GM18517 (cell line): ENCODE results near the gene SCYGR5.
"Not testable (repeated sequence)": the region's sequence is repeated elsewhere in the genome, so short reads cannot be mapped to it uniquely, and the experiment has no call there.

ENCODE experiments used
- ATAC-seq: cut with Tn5 transposase; IDR thresholded peaks from one replicate; pipeline ENCODE4 v1.9.1; 2021; ENCODE audit warnings: mild to moderate bottlenecking, moderate library complexity; ENCODE audit not compliant: unreplicated experiment

Gene SCYGR5

GRCh38 chr2:227671170-227671905 is 4.7 kb downstream of the SCYGR5 start:
- ATAC-seq, result no peak

- ATAC-seq, result not testable (repeated sequence)
These were observed 7.0 kb downstream of the SCYGR5 start for GRCh38 chr2:227673620-227674019.

DNA sequence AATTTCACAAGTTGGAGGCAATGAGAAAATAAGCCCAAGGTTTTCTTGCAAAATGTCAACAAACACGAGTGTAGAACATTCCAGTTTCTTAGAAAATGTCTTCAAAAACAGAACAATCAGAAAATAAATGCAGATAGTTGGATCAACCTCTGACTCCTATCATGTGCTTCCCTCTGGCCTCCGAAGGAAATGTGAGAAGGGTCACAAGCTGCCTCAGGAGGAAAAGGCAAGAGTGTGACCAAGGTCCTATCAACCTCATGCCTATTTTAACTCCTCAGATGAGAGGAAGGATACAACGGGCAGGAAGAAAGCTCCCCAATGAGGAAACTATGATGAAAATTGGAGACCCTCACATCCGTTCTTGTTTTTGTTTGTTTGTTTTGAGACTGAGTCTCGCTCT is 7.9 kb downstream of the SCYGR5 start:
- no peak for ATAC-seq

GRCh38 chr2:227677928-227678327 is 11.3 kb downstream of the SCYGR5 start:
- ATAC-seq, result no peak

DNA sequence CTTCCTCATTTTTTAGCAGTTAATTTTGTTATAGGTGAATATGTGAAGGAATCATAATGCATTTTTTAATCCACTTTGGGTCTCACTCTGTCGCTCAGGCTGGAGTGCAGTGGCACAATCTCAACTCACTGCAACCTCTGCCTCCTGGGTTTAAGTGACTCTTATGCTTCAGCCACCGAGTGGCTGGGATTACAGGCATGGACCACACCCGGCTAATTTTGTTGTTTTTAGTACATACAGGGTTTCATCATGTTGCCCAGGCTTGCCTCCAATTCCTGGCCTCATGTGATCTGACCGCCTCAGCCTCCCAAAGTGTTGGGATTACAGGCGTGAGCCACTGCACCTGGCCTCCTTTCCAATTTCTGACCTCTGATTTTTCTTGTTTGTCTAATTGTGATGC is 17.7 kb downstream of the SCYGR5 start:
- ATAC-seq, result no peak

- no peak for ATAC-seq
These were observed 20.6 kb downstream of the SCYGR5 start for GRCh38 chr2:227687189-227687588.

- ATAC-seq, result no peak
These were observed 30.5 kb downstream of the SCYGR5 start for GRCh38 chr2:227696990-227697679.

DNA sequence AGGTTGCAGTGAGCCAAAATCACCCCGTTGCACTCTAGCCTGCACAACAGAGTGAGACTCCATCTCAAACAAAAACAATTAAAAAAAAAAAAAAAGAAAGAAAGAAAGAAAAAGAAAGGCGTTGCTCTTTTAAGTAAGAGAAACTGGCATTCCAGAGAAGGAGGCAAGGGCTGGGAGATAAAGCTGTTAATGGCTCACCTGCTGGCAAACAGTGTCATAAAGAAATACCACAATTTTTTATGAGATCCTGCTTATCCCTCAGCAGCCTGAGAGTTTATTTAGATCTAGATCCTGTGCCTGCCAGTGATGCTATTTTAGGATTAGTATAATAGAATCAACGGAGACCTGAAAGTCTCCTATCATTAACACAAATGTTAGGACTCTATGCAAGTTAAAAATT is 35.0 kb downstream of the SCYGR5 start:
- no peak for ATAC-seq

- no peak for ATAC-seq
These were observed 36.7 kb downstream of the SCYGR5 start for GRCh38 chr2:227703280-227703732.

GRCh38 chr2:227703961-227704360 is 37.4 kb downstream of the SCYGR5 start:
- no peak for ATAC-seq

GRCh38 chr2:227706859-227707258 is 40.3 kb downstream of the SCYGR5 start:
- no peak for ATAC-seq

GRCh38 chr2:227707390-227707789 is 40.8 kb downstream of the SCYGR5 start:
- ATAC-seq, result no peak

DNA sequence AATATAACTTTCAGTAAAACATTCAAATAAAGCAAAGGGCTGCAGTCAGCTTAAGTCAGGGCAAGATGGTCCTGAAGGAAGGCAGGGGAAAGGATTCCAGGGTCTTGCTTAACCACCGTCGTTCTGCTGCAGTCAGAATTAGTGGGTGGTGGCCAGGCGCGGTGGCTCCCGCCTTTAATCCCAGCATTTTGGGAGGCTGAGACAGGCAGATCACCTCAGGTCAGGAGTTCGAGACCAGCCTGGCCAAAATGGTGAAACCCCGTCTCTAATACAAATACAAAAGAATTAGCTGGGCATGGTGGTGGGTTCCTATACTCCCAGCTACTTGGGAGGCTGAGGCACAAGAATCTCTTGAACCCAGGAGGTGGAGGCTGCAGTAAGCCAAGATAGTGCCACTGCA is 44.4 kb downstream of the SCYGR5 start:
- no peak for ATAC-seq

GRCh38 chr2:227713291-227713690 is 46.7 kb downstream of the SCYGR5 start:
- no peak for ATAC-seq

DNA sequence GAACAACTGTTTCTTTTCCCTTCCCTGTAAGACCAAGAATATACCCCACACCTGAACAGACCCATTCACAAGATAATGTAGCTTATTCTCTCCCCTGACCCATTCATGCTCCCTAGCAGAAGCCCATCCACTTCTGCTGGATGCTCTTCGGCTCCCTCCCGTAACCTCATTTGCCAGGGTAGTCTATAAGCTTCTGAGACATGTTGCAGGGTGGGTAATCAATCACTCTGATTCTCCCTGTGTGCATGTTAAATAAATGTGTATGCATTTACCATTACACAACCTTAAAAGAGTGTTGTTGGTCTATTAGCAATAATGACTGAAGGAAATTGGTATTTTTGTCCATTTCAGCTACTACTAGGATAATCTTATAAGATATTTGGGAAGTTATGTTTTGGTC is 49.9 kb downstream of the SCYGR5 start:
- ATAC-seq, result no peak
